ENCODE data around the gene CD96.
"Not testable (repeated sequence)": the region's sequence is repeated elsewhere in the genome, so short reads cannot be mapped to it uniquely, and the experiment has no call there.

Gene CD96

DNA sequence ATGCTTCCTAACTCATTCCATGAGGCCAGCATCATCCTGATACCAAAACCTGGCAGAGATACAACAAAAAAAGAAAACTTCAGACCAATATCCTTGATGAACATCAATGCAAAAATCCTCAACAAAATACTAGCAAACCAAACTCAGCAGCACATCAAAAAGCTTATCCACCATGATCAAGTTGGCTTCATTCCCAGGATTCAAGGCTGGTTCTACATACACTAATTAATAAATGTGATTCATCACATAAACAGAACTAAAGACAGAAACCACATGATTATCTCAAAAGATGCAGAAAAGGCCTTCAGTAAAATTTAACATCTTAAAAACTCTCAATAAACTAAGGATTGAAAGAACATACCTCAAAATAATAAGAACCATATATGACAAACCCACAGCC lies 88.6 kb downstream of the CD96 start:
- not testable (repeated sequence) for DNase-seq

DNA sequence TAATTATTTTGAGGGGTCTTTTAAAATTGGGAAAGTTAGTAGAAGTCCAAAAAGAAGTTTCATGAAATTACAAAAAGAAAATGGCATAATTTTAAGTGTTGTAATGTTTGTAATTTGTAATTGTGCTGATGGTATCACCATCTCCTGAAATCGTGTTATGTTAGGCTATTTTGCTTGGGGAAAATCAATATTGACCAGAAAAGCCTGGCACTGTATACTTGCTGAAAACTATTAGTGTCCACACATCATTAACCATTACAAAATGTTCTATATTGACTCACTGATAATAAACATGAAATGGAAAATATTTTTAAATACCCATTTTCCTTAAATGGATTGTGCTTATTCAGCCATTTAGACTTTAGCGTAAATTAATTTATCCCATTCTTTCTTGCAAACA lies 93.4 kb downstream of the CD96 start:
- no peak for DNase-seq

- DNase-seq = no peak
Observed at GRCh38 chr3:111636366-111636885, 94.4 kb downstream of the CD96 start.

- no peak for DNase-seq
Observed at GRCh38 chr3:111639316-111639715, 97.3 kb downstream of the CD96 start.

DNA sequence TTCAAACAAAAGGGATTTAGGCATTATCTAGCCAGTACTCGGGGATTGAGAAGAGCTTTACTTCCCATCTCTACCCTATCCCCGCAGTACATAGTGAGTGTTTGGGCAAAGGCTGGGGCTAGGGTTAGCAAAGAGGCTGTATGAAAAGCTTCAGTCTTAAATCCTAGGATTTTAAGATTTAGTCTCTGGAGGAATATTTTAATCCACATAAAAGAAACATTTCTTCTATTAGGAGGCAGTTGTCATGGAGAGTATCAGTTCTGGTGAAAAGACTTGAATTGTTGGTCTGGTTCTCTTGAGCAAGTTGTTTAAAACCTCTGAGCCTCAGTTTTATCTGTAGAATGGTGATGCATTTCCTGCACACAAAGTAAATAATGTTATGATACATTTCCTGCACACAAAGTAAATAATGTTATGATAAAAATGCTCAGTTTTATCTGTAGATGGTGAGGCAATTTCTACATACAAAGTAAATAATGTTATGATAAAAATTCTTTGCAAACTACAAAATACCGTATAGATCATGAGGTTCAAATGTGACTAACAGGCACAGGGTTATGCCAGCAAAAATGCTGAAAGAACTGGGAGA lies 107.1 kb downstream of the CD96 start:
- no peak for DNase-seq

DNA sequence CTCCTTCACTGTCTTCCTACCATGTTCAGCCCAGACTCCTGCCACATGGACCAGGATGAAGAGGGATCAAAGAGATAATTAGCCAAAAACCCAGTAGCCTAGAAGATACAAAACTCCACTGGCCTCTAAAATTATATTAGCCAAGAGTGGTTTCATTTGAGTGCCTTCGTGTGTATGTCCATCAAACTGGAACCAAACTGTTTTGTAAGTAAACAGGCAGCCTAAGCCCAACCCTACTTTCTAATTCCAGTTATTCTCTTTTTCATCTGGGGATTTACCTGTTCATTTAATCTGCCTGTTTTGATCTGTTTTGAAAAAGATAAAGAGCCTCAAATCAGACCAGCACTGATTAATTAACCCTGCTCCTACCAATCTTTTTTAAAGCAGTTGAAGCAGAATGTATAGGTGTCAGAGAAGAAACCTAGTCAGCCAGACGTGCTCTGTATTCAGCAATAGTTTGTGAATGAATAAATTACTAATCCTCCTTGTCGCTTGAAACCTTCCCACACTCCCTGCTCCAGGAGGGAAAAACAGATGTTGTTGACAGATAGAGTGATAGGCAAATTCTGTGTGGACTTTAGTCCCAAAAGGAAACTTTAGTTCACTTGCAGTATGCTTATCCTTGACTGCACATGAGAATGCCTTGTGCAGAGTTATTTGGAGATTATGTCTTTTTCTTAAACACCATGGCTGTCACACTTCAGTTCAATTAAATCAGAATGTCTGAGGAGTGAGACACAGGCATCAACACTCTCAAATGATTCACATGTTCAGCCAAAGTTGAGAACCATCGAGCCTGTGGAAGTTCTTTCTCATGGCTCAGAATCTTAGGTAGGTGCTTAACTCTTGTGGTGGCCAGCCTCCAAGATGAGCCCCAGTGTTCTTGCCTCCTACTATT lies 108.6 kb downstream of the CD96 start:
- DNase-seq = no peak

DNA sequence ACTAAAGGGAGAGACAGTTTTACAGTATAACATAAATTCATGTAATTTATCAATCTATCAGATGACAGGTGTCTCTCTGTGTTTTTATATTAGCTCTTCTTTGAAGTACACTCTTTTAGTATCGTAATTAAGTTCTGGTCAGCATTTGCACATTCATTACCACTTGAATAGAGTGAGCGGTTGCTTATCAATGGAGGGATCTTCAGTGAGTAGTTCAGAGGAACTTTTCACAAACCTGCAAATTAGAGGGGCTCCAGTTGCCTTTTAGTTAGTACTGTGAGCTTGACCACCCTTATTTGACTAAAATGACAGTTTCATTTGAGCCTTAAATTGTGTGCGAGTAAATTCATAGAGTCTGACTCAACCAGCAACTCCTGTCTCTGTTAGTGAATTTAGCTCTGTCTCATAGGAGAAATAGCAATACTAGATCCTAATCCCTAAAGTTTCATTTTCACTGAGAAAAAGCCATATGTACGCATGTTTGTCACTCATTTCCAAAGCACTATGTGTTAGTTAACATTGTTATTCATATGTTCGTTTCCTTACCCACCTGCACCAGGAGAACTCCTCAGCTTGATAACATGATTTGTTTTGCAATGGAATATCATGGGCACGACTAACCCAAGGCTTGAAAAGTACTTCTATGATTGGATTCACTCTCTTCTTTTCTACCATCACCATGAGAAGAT lies 110.6 kb downstream of the CD96 start:
- DNase-seq = no peak

- DNase-seq = no peak
Observed at GRCh38 chr3:111653766-111654165, 111.8 kb downstream of the CD96 start.

DNA sequence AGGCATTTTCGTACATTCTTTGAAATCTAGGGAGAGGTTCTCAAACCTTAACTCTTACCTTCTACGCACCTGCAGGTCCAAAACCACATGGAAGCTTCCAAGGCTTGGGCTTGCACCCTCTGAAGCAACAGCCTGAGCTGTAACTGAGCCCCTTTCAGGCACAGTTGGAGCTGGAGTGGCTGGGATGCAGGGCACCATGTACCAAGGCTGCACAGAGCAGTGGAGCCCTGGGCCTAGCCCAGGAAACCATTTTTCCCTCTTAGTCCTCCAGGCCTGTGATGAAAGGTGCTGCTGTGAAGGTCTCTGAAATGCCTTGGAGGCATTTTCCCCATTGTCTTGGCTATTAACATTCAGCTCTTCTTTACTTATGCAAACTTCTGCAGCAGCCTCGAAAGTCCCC lies 120.0 kb downstream of the CD96 start:
- DNase-seq = no peak

DNA sequence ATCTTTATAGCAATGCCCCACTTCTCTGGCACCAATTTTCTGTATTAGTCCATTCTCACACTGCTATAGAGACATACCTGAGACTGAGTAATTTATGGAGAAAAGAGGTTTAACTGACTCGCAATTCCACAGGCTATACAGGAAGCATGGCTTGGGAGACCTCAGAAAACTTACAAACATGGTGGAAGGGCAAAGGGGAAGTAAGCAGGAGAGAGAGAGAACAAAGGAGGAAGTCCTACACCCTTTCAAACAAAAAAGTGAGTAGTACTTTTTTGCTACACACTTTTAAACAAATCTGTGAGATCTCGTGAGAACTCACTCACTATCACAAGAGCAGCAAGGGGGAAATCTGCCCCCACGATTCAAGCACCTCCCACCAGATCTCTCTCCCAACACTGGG lies 120.9 kb downstream of the CD96 start:
- no peak for DNase-seq

DNA sequence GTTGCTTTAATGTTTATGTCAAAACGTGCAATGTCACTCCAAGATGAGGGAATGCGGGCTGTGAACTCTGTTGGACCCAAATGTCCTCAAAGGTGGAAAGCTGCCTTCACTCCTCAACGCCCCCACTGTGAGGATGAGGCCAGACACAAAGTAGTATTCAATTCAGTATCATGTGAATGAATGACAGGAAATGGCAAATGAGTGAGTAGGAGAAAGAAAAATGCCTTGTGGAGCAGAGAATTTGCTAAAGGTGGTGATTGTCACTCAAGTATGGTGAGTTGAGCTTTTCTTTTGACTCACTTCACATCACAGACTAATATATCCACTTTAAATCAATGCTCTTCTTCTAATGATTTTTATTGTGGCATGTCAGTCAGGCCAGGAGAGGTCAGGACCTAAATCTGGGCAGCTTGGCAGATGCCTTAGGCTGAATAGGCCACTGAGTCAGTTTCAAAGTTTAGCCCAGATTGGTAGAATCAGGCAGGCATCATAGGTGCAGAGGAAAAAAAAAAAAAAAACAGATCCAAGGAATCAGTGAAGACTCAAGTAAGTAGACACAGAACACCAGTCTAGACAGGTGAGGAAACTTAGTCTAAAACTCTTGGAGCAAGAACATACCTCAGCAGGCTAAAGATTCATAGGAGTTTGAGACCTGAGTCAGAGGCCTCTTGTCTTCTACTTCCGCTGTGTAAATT lies 124.2 kb downstream of the CD96 start:
- no peak for DNase-seq

DNA sequence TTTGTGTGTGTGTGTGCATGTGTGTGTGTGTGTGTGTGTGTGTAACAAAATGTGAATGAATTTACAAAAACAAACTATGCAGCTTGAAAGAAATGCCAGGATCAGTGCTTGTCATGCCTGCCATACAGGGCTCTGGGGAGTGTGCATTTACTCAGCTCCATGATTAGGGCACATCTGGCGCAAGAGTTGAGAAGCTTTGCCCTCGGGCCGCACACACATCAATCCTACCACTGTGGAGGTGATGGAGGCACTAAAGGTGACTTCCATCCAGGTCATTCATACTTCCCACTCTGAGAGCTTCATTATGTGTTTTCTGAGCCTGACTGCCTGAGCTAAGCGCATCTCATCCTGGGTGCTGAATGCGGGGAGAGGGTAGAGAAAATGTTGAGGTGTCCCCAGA lies 125.2 kb downstream of the CD96 start:
- DNase-seq = no peak

- peak; percentile 61 for DNase-seq
Observed at GRCh38 chr3:111667621-111668239, 125.7 kb downstream of the CD96 start.

DNA sequence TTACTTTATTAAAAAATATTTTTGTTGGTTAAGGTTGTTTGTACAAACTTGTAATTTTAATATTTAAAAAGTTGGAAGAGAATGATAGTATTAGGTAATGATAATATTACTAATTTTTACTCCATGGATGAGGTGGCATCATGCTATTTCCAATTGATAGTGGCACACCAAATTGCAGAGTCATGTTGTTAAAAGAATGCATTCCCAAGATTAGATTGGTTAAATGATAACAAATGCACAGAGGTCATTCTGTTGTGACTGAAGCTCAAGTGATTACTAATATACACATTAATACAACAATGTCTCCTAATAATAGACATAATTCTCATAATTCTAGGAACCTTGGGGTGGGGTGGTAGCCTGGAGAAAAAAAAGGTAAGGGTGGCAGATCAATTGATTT lies 126.3 kb downstream of the CD96 start:
- DNase-seq = no peak

DNA sequence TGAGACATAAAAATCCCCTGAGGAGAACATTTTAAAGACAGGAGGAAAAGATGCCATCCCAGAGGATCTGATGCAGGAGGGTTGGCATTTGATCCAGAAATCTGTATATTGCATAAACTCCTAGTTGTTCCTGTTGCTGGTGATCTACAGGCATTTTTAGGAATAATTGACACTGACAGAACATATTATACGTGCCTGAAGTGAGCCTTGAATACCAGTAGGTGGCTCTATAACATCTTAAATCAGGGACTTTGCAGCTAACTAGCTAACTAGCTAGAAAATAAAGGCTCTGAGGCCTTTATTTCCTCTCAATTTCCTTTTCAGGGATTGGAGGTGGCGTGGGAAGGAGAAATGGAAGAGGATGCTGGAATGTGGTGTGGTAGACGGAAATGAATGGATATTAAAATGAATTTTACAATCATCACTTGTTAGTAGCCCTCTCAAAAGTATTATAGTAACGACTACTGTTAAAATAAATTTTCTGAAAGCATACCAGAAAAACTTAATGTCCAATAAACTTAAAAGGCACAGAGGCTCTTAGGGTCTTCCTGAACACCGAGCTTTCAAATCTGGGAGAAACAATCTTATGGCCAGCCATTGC lies 127.0 kb downstream of the CD96 start:
- DNase-seq = no peak

- DNase-seq = no peak
Observed at GRCh38 chr3:111669926-111670630, 128.1 kb downstream of the CD96 start.

- DNase-seq = not testable (repeated sequence)
Observed at GRCh38 chr3:111672461-111672860, 130.5 kb downstream of the CD96 start.

DNA sequence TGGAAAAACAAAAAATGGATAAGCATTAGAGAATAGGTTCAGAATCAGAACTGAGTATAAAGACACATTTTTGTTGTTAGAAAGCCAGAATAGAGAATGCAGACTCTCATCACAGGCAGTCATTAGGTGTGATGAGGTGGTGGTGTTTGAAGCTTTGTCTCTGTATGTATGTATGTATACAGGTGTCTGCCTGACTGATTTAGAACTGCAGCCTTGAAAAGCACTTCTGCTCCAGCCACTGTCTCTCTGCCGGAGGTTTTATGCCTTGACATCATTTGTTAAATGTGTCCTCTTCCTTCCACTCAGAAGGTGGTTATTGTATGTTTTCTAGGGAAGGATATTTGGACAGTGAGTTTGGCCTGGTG lies 133.8 kb downstream of the CD96 start:
- DNase-seq = no peak

DNA sequence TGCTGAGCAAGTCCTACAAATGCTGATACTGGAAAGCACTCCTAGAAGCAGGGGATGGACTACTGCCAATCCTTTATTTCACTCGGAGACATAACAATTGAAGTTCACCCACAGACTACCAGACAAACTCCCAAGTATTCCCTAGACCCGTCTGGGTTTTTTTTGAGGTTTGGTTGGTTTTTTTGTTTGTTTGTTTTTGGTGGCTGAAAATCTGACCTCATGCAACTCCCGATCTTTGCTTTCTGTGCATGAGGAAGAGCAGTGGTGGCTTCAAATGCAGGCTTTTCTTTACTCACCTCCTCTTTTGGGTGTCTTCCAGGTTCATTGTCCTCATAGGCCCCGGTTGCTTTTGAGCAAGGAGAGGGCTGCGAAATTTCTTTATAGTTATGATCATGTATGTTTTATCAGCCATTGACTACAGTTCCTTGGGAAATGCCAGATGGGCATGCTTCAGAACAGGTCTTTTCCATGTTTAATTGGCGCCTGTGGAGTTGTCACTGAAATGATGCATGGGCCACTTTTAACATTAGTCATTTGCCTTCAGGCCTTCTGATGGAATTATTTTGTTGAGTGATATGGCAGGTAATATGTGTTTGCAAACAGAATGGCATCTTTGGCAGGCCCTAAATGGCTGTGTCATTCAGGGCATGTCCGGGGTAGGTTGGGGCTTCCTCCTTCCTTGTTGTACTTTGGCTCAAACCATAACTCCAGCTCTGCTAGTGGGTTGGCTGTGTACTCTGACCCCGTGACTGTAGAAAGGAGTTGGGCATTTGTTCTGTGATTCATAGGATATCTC lies 134.4 kb downstream of the CD96 start:
- no peak for DNase-seq

- DNase-seq = no peak
Observed at GRCh38 chr3:111677007-111677392, 135.0 kb downstream of the CD96 start.
